GM19455 (cell line): ENCODE results near the gene CD248.
"Not testable (repeated sequence)": the region's sequence is repeated elsewhere in the genome, so short reads cannot be mapped to it uniquely, and the experiment has no call there.

ENCODE experiments used
- ATAC-seq: cut with Tn5 transposase; IDR thresholded peaks from one replicate; pipeline ENCODE4 v1.9.1; 2021; ENCODE audit not compliant: unreplicated experiment

The CD248 gene

GRCh38 chr11:66313321-66314185 is 3.3 kb downstream of the CD248 start:
- ATAC-seq, result no peak

- ATAC-seq, result peak; percentile 47
Measured at GRCh38 chr11:66312549-66313320, 4.1 kb downstream of the CD248 start.

DNA sequence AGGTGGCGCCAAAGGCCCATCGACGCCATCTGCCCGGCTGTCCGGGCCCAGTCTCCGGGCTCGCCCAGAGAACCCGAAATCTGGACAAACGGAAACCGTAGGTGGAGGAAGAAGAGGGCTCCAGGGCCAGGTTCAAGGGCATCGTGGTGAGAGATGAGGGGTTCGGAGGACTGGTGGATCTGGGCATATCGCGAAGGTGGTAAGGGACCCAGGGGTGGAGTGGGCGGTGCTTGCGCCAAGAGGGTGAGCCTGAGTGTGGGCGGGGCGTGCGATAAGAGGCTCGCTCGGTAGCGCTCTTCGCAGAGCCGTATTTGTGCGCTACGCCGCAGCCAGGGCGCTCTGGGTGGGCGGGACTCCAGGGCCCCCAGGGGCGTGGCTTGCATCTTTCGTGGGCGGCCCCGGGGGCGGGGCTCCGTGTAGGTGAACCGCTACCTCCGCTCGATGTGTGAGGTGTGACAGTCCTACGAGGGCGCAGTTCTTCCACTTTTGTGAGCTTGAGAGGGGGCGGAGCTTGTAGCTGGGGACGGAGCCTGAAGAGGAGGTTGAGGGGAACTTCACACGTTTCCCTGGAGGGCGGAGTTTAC is 4.8 kb downstream of the CD248 start:
- peak; percentile 61 for ATAC-seq

GRCh38 chr11:66311470-66311964 is 5.3 kb downstream of the CD248 start:
- no peak for ATAC-seq

DNA sequence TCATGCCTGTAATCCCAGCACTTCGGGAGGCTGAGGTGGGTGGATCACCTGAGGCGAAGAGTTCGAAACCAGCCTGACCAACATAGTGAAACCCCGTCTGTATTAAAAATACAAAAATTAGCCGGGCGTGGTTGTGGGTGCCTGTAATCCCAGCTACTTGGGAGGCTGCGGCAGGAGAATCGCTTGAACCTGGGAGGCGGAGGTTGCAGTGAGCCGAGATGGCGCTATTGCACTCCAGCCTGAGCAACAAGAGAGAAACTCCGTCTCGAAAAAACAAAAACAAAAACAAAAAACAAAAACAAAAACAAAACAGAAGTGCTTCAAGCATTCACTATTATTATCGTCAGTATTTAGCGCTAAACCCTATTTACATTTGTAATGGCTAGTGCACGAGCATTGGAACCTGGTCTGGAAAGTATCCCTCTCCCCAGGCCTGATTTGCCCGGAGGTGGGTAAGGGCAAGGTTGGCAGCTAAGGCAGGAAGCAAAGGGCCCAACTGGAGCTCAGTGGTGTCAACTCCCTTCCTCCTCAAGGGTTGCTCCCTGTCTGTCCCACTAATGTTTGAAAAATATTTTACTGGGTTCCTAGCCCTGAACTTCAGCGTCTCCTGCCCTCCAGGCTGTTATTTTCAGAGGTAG is 5.9 kb downstream of the CD248 start:
- ATAC-seq, result not testable (repeated sequence)

GRCh38 chr11:66310324-66310723 is 6.5 kb downstream of the CD248 start:
- no peak for ATAC-seq

DNA sequence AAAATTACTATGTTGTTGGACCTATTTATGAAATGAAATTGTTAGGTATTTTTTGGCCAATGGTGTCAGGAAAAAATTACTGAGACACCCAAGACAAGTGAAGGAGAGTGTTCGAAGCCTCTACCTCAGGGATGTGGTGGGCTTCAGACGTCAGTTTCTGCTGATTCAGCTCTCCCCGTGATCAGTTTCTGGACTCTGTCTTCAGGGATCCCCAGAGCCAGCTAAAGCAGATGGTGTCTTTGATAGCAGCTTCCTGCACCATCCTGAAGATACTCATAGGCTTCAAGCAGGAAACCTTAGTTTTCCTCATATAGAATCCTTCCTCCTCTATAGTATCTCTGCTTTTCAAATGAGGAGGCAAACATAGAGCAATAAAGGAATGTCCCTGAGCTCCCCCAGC is 7.4 kb downstream of the CD248 start:
- no peak for ATAC-seq

DNA sequence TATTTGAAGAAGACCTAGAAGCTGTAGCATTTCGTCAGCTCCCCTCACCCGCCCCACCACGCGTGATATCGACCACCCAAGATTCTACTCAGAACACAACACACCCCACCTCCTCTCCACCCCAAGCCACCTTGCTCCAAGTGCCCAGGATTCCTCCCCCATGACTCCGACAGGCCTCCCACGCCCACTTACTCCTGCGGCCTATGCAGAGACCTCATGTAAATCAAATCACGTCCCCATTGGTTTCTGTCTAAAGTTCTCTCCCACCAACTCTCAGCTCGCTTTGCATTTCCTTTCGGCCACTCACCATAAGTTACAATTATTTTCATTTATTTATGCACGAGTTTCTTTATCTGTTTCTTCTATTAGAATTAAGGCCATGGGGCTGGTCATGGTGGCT is 14.2 kb downstream of the CD248 start:
- no peak for ATAC-seq

DNA sequence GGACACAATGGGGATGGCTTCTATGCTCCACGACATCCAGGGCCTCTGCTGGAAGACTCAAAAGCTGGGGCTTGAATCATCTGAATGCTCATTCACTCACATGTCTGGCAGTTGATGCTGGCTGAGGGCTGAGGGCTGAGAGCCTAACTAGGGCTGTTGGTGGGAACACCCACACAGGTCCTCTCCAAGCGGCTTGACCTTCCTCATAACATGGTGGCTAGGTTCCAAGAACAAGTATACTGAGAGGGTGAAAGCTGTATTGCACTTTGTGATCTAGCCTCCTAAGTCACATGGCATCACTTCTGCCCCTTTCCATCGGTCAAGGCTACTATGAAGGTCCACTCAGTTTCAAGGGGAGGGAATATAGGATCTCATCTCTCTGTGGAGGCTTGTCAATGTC is 17.7 kb downstream of the CD248 start:
- no peak for ATAC-seq

- no peak for ATAC-seq
Measured at GRCh38 chr11:66297610-66298009, 19.2 kb downstream of the CD248 start.

GRCh38 chr11:66294626-66295620 is 21.9 kb downstream of the CD248 start:
- no peak for ATAC-seq

DNA sequence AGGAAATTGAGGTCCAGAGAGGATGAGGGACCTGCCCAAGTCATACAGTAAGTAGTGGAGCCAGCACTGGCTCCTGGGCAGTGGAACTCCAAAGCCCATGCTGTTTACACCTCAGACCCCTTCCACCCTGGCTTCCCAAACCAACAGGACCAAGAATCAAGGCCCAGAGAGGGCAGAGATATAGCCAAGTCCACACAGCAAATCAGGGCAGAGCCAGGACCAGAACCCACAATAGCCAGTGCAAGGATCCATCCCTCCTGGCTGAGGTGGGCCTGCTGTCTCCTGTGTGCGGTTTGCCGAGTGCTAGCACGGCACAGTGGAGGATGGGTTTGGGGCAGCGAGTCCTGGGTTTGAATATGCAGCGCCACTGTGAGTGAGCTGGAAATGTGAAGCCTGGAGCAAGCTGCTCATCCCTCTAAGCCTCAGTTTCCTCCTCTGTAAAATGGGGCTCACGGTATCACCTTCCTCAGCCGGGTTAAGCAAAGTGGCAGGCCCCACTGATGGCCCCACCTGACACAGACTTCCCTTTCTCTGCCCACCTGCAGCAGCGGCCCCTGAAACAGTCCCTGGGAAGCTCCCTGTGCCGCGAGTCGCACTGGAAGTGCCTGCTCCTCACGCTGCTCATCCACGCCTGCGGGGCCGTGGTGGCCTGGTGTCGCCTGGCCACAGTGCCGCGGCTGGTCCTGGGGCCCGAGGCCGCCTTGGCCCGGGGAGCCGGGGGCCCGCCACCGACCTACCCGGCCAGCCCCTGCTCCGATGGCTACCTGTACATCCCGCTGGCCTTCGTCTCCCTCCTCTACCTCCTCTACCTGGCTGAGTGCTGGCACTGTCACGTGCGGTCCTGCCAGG is 22.8 kb downstream of the CD248 start:
- ATAC-seq, result no peak

DNA sequence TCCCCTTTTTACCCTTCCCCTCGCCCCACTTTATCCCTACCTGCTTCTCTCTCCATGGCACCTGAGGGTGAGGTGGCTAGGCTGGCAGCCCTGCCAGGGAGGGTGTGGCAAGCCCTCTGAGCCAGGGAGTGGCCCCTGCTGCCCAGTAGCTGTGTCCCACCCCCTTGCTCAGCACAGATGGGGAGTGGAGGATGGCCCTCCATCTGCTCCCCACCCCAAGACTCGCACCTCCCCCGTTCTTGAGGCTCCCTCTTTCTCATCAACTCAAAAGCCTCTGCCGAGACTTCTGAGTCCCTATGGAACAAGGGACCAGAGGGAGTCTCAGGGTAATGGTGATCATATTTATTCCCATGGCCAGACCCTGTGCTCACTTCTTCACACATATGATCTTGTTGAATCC is 23.5 kb downstream of the CD248 start:
- ATAC-seq, result no peak

GRCh38 chr11:66292543-66293332 is 24.1 kb downstream of the CD248 start:
- ATAC-seq, result no peak

DNA sequence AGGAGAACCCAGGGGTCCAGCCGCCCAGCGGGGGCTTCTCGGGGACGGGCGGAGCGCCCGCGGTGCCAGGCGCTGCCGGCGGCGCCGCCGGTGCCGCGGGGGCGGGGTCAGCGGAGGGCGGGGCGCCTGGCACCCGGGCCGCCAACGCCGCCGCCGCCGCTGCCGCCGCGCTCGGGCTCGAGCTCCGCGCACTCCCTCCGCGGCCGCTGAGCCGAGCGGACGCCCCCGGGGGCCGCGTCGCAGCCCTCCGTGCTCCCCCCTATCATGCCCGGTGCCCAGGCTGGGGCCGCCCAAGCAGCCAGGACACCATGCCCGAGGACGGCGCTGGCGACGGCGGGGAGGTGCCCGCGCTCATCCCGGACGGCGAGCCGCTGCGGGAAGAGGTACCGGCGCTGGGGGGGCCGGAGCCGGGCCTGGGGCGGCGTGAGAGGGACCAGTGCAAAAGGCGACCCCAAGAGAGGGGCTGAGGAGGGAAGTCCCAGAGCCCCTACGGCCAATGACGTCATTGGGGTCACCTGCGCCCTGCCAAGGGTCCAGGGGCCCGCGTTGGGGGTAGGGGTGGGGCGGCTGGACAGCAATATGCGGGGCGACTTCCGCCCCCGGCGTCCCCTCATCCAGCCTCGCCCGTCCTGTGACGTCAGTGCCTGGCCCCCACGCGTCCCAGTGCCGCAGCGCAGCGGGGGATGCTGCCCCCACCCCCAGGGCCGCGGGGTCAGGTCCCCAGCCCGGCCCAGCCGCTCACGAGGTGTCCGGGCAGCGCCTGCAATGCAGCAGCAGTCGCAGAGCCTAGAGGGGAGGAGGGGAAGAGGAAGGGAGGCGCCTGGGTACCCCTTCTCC is 24.9 kb downstream of the CD248 start, which contains the start of gene TMEM151A:
TMEM151A (plus strand) TSS at position 189 of the 837 bp plus-strand sequence; CDS start at position 309, 120 bp downstream.
- no peak for ATAC-seq

DNA sequence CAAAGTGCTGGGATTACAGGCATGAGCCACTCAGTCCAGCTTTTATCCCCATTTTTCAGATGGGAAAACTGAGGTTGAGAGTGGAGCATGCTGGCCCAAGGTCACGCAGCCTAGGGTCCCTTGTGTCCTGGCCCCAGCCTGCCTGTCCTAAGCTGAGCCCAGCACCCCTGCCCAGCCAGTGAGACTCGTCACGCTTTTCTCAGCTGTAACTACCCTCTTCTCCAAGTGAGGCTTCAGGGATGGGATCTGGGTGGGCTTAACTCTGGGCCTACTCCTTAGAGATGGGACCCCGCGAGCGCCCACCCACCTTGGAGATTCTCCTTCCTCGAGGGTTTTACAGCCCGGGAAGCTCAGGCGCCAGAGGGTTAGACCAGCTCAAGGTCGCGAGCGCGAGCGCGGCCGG is 25.5 kb downstream of the CD248 start:
- ATAC-seq, result no peak

DNA sequence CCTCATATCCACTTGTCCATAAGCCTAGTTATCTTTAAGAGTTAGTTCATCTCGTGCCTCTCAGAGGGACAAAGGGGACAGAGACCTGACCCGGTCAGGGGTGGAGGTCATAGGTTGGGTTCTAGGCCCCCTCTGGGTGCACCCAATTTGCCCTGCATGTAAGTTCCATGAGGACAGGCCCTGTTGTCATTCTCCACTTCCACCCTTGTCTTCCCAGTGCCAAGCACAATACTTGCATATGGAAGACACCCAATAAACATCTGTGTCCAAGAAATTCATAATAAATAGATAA is 26.6 kb downstream of the CD248 start:
- ATAC-seq, result no peak
